ENCODE results near the gene MRGPRD. TPM values are rescaled to one million over a fixed set of nuclear protein-coding genes. Genes with fewer than 3 reads are reported as not detected.
A peak's percentile ranks its signal among the peaks of the same experiment; 100 is the strongest.

MRGPRD gene
- total RNA-seq, 1 donor from 2014 or later = not detected

GRCh38 chr11:68950762-68951161, 30.0 kb downstream of the MRGPRD start:
- Histone ChIP-seq H3K79me2 (ENCODE audit: low read depth) (no peaks in the 10 kb centered on the region), H3K27me3 (no peaks in the 10 kb centered on the region), H4K20me1 (ENCODE audit: low read depth) (peaks cover 7% of the 10 kb centered on the region), H3K4me1 (peaks cover 18% of the 10 kb centered on the region), H3K27ac (no peak overlapping the region), H3K9ac (no peak overlapping the region), H2AFZ (replicated peaks) (no peak overlapping the region), H3K4me3 (peak overlapping the region; percentile 31), H3K4me2 (peak overlapping the region; percentile 74), H3F3A (ENCODE audit: low read depth) (peaks cover 11% of the 10 kb centered on the region), H3K36me3 (no peaks in the 10 kb centered on the region), H3K9me3 (ENCODE audit: low read depth) (no peaks in the 10 kb centered on the region)
- H3K4me3 Mint-ChIP-seq = peak overlapping the region; percentile 52
- no peaks in the 10 kb centered on the region for H3K9me3 Mint-ChIP-seq
- peaks cover 7% of the 10 kb centered on the region for H3K27me3 Mint-ChIP-seq (ENCODE audit: insufficient read depth, low read depth)
- peaks cover 36% of the 10 kb centered on the region for H3K4me1 Mint-ChIP-seq
- TF ChIP-seq CTCF (IDR thresholded peaks at IDR 0.05) (no peak), EZH2 (IDR thresholded peaks at IDR 0.05) (no peak), EZH2phosphoT487 (IDR thresholded peaks at IDR 0.05) (no peak)
- no peaks in the 10 kb centered on the region for H3K36me3 Mint-ChIP-seq
- peak; percentile 87 for DNase-seq (ENCODE audit: low spot score)
- peak overlapping the region; percentile 29 for H3K27ac Mint-ChIP-seq

- H3K27ac ChIP-seq = no peak overlapping the region
- no peaks in the 10 kb centered on the region for H3K9me3 ChIP-seq (ENCODE audit: low read depth)
- TF ChIP-seq EZH2 (IDR thresholded peaks at IDR 0.05) (no peak), EZH2phosphoT487 (IDR thresholded peaks at IDR 0.05) (no peak), CTCF (IDR thresholded peaks at IDR 0.05) (peak; percentile 63)
- no peaks in the 10 kb centered on the region for H3K27me3 ChIP-seq
- no peaks in the 10 kb centered on the region for H3K36me3 Mint-ChIP-seq
- peaks cover 7% of the 10 kb centered on the region for H4K20me1 ChIP-seq (ENCODE audit: low read depth)
- peak overlapping the region; percentile 85 for H3K27ac Mint-ChIP-seq
- no peaks in the 10 kb centered on the region for H3K79me2 ChIP-seq (ENCODE audit: low read depth)
- peaks cover 18% of the 10 kb centered on the region for H3K4me1 ChIP-seq
- H2AFZ ChIP-seq (replicated peaks) = no peak overlapping the region
- peaks cover 11% of the 10 kb centered on the region for H3F3A ChIP-seq (ENCODE audit: low read depth)
- no peaks in the 10 kb centered on the region for H3K9me3 Mint-ChIP-seq
- peak overlapping the region; percentile 52 for H3K4me3 Mint-ChIP-seq
- H3K4me1 Mint-ChIP-seq = peaks cover 35% of the 10 kb centered on the region
- no peaks in the 10 kb centered on the region for H3K36me3 ChIP-seq
- peak overlapping the region; percentile 74 for H3K4me2 ChIP-seq
- DNase-seq (ENCODE audit: low spot score) = peak; percentile 79
- no peak overlapping the region for H3K9ac ChIP-seq
- peak overlapping the region; percentile 31 for H3K4me3 ChIP-seq
- peaks cover 7% of the 10 kb centered on the region for H3K27me3 Mint-ChIP-seq (ENCODE audit: insufficient read depth, low read depth)
Observed at GRCh38 chr11:68950270-68950669, 30.5 kb downstream of the MRGPRD start.

GRCh38 chr11:68948935-68949334, 31.9 kb downstream of the MRGPRD start:
- no peak overlapping the region for H3K4me3 Mint-ChIP-seq
- H3K27ac Mint-ChIP-seq = no peak overlapping the region

More at GRCh38 chr11:68948935-68949334, 31.9 kb downstream of the MRGPRD start:
- no peaks in the 10 kb centered on the region for H3K9me3 Mint-ChIP-seq
- H3K27ac ChIP-seq = no peak overlapping the region
- DNase-seq (ENCODE audit: low spot score) = no peak
- H3K4me3 ChIP-seq = no peak overlapping the region
- H3K9me3 ChIP-seq (ENCODE audit: low read depth) = no peaks in the 10 kb centered on the region
- TF ChIP-seq EZH2 (IDR thresholded peaks at IDR 0.05) (no peak), EZH2phosphoT487 (IDR thresholded peaks at IDR 0.05) (no peak), CTCF (IDR thresholded peaks at IDR 0.05) (no peak)
- no peaks in the 10 kb centered on the region for H3K79me2 ChIP-seq (ENCODE audit: low read depth)
- peaks cover 29% of the 10 kb centered on the region for H3K4me1 Mint-ChIP-seq
- H3K36me3 Mint-ChIP-seq = no peaks in the 10 kb centered on the region
- H3K4me1 ChIP-seq = peaks cover 18% of the 10 kb centered on the region
- no peak overlapping the region for H3K9ac ChIP-seq
- H3K36me3 ChIP-seq = no peaks in the 10 kb centered on the region
- H3K27me3 ChIP-seq = no peaks in the 10 kb centered on the region
- no peak overlapping the region for H3K4me2 ChIP-seq
- peaks cover 7% of the 10 kb centered on the region for H4K20me1 ChIP-seq (ENCODE audit: low read depth)
- H3K27me3 Mint-ChIP-seq (ENCODE audit: insufficient read depth, low read depth) = peaks cover 7% of the 10 kb centered on the region
- H2AFZ ChIP-seq (replicated peaks) = no peak overlapping the region
- H3F3A ChIP-seq (ENCODE audit: low read depth) = peaks cover 11% of the 10 kb centered on the region

Measured in neural progenitor cell (in vitro differentiated cells).